H1 (cell line): ENCODE measurements around the gene RASL10B. TPM values are rescaled to one million over a fixed set of nuclear protein-coding genes. Genes with fewer than 3 reads are reported as not detected.

ENCODE experiments used
- CBX5 ChIP-seq: fragments of 300-800, 300-1000 bp; sonication (generic); IDR thresholded peaks from 2 replicates; pipeline ENCODE4 v1.7.1; 2016; ENCODE audit warnings: antibody characterized with exemption, low read length, low read depth
- CBX8 ChIP-seq: fragments of 300-800, 300-1000 bp; sonication (generic); IDR thresholded peaks from 2 replicates; pipeline ENCODE4 v1.7.1; 2016; ENCODE audit warnings: low read depth, low read length, borderline replicate concordance
- CHD2 ChIP-seq: IDR thresholded peaks from 2 replicates; pipeline ENCODE4 v1.6.1; 2012; ENCODE audit warnings: low read length, improper control_type of control experiment
- EGR1 ChIP-seq: IDR thresholded peaks from 2 replicates; pipeline ENCODE4 v1.6.1; 2011; ENCODE audit warnings: low read depth, low read length, borderline replicate concordance
- FOSL1 ChIP-seq: IDR thresholded peaks from 2 replicates; pipeline ENCODE4 v1.6.1; 2011; ENCODE audit warnings: mild to moderate bottlenecking, low read depth, low read length, moderate library complexity; ENCODE audit not compliant: insufficient read depth
- JUN ChIP-seq: IDR thresholded peaks from 2 replicates; pipeline ENCODE4 v1.6.1; 2011; ENCODE audit warnings: low read depth, mild to moderate bottlenecking, improper control_type of control experiment, low read length
- PHF8 ChIP-seq: fragments of 200-600 bp; sonication (generic); conservative IDR thresholded peaks from 2 replicates; pipeline ENCODE4 v1.7.1; 2012; ENCODE audit warnings: low read depth, mild to moderate bottlenecking, inconsistent platforms, low read length, moderate library complexity
- POLR2AphosphoS5 ChIP-seq: IDR thresholded peaks from 2 replicates; pipeline ENCODE4 v1.6.1; 2011; ENCODE audit warnings: low read depth, low read length
- SAP30 ChIP-seq: fragments of 300-600 bp; sonication (generic); IDR thresholded peaks from 2 replicates; pipeline ENCODE4 v1.7.1; 2012; ENCODE audit warnings: low read length, moderate library complexity, mild to moderate bottlenecking, inconsistent platforms; ENCODE audit not compliant: insufficient read depth, insufficient replicate concordance
- SIN3A ChIP-seq, 2 experiments: IDR thresholded peaks in 1 of 2; conservative IDR thresholded peaks in 1 of 2; 2 replicates each; pipeline ENCODE4 v1.6.1; 2011 to 2012; ENCODE audit warnings: low read length in 2 of 2, improper control_type of control experiment in 1 of 2, low read depth in 1 of 2, mild to moderate bottlenecking in 1 of 2
- SIRT6 ChIP-seq: IDR thresholded peaks from one replicate; pipeline ENCODE4 v1.7.1; 2012; ENCODE audit warnings: low read length, inconsistent platforms
- SIX5 ChIP-seq: IDR thresholded peaks from 2 replicates; pipeline ENCODE4 v1.6.1; 2011; ENCODE audit warnings: mild to moderate bottlenecking, low read depth, low read length
- SP1 ChIP-seq: IDR thresholded peaks from 2 replicates; pipeline ENCODE4 v1.6.1; 2011; ENCODE audit warnings: low read depth, low read length
- TEAD4 ChIP-seq: IDR thresholded peaks from 2 replicates; pipeline ENCODE4 v1.6.1; 2012; ENCODE audit warnings: low read depth, low read length, inconsistent platforms, mixed read lengths
- polyA plus RNA-seq, 7 experiments: library from polyadenylated mRNA; depleted of rRNA in 3 of 7; stranded (reverse) in 5 of 7; unstranded in 2 of 7; fragments of >200 nt in 5 of 7; fragments of 200-250 nt in 2 of 7; gene quantifications; 1 replicate in 5 of 7; 2 replicates in 1 of 7; 4 replicates in 1 of 7; pipeline versions ENCODE4 v1.2.1 to v1.2.3, GENCODE V29; 2011 to 2013; ENCODE audit warnings: missing spikeins in 2 of 7, mixed read lengths in 2 of 7
- total RNA-seq: library from RNA; stranded (reverse); fragmentation: NEBNext Ultra II Directional; extraction: Animal tissue kit (Norgen Biotek cat#: 25700); gene quantifications from 2 replicates; pipeline ENCODE4 v1.2.1, GENCODE V29; 2021

RASL10B gene
- total and polyA plus RNA-seq, 2 of the 8 experiments (the other 6 are each of a cell fraction or from before 2014, with no cell fraction given): 17.5 to 22.8 TPM

- TF ChIP-seq SAP30 (no peak), CBX5 (no peak), JUN (no peak), TEAD4 (peak; percentile 73), SIRT6 (no peak), PHF8 (peak; percentile 60), FOSL1 (peak; percentile 94), CBX8 (no peak), EGR1 (peak; percentile 85; the same call in 1 of the 2 replicates), CHD2 (no peak), SIX5 (no peak), SIN3A (conservative IDR thresholded peaks at IDR 0.05 in 1 of 2, IDR thresholded peaks at IDR 0.05 in 1 of 2; ENCODE audit: low read depth in 1 of 2, low read length in 2 of 2) (peak; percentile 20 to 50; a peak in 2 of 4 replicates), POLR2AphosphoS5 (peak; percentile 27; the same call in 1 of the 2 replicates), SP1 (0 out of 2 replicates have a peak, but pooled peaks have one; percentile 35)
Observed at GRCh38 chr17:35731239-35731916, at the start of gene RASL10B (continued).
